22Rv1 (cell line): Measurements from ENCODE around the gene ULK4.
A peak's percentile ranks its signal among the peaks of the same experiment; 100 is the strongest.

Source experiments
- H3K27ac ChIP-seq: fragments of 450-650 bp; 2 replicates; pipeline ENCODE4 v1.5.1; 2017
- CTCF ChIP-seq: fragments of 450-650 bp; IDR thresholded peaks from 2 replicates; pipeline ENCODE4 v1.5.1; 2017; ENCODE audit warnings: mild to moderate bottlenecking
- ZFX ChIP-seq: fragments of 450-650 bp; IDR thresholded peaks from 2 replicates; pipeline ENCODE4 v1.6.1; 2017; ENCODE audit warnings: antibody characterized with exemption, borderline replicate concordance

Gene ULK4

GRCh38 chr3:41975416-41976103 is 13.7 kb upstream of the ULK4 start:
- TF ChIP-seq CTCF, result no peak
- no peak for TF ChIP-seq ZFX
- H3K27ac ChIP-seq, result no peak overlapping the region

GRCh38 chr3:41974223-41974622 is 12.3 kb upstream of the ULK4 start:
- TF ChIP-seq CTCF (no peak), ZFX (no peak)
- no peak overlapping the region for H3K27ac ChIP-seq

- TF ChIP-seq CTCF (no peak), ZFX (no peak)
- no peak overlapping the region for H3K27ac ChIP-seq
Measured at GRCh38 chr3:41972802-41973201, 10.9 kb upstream of the ULK4 start.

- TF ChIP-seq CTCF (no peak), ZFX (no peak)
- H3K27ac ChIP-seq, result no peak overlapping the region
Measured at GRCh38 chr3:41966206-41966605, 4.3 kb upstream of the ULK4 start.

- TF ChIP-seq ZFX (no peak), CTCF (no peak)
- H3K27ac ChIP-seq, result no peak overlapping the region
Measured at GRCh38 chr3:41963823-41964222, 1.9 kb upstream of the ULK4 start.

- TF ChIP-seq ZFX (no peak), CTCF (no peak)
- peak overlapping the region; percentile 80 for H3K27ac ChIP-seq
Measured at GRCh38 chr3:41960826-41961750, 815 bp downstream of the ULK4 start.

- TF ChIP-seq CTCF (no peak), ZFX (no peak)
- H3K27ac ChIP-seq, result no peak overlapping the region
Measured at GRCh38 chr3:41956574-41956973, 5.3 kb downstream of the ULK4 start.
